ENCODE measurements around the gene GFOD1. TPM values are rescaled to one million over a fixed set of nuclear protein-coding genes. Genes with fewer than 3 reads are reported as not detected.

GFOD1 gene
- total and polyA plus RNA-seq, 2 donors (not counting 1 experiment from before 2014, with no cell fraction given): 10.5 to 25.3 TPM

DNA sequence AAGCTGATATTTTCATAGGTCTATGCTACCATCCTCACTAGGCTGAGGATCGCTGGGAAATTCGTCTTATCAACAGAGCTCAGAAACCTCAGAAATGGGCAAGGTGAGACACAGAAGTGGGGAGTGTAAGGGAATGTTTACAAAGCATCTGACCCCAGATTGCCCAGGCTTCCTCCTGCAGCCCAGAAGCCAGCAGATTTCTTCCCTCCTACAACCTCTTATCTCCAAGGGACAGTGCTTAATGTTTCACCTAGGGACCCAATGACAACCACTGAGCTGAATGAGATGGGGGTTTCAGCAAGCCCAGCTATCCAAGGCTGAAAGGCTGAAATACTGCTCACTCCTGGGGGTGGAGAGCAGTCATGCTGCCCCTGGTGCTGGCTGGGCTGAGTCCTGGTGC lies 106.6 kb downstream of the GFOD1 start:
- no peak for DNase-seq (ENCODE audit: low read depth in 2 of 2)
- Histone ChIP-seq H2AFZ (ENCODE audit: low read length) (no peak overlapping the region), H3K36me3 (ENCODE audit: control insufficient read depth, insufficient read depth, low read length) (no peaks in the 10 kb centered on the region), H3K9me3 (ENCODE audit: control insufficient read depth, insufficient read depth, low read depth, low read length) (no peaks in the 10 kb centered on the region), H3K4me1 (ENCODE audit: control insufficient read depth, extremely low read depth, insufficient read depth, low read length) (no peaks in the 10 kb centered on the region), H3K9ac (ENCODE audit: insufficient read depth, low read length) (no peak overlapping the region), H3K27me3 (ENCODE audit: control insufficient read depth, insufficient read depth, low read length) (no peaks in the 10 kb centered on the region), H3K4me3 (replicated peaks in 1 of 4; ENCODE audit: control extremely low read depth in 1 of 4, insufficient read depth in 1 of 4, low read depth in 3 of 4, low read length in 4 of 4) (no peak overlapping the region), H3K4me2 (ENCODE audit: extremely low read depth, insufficient read depth, low read length) (no peak overlapping the region), H3K27ac (ENCODE audit: insufficient read depth, low read length) (no peak overlapping the region), H4K20me1 (ENCODE audit: control insufficient read depth, extremely low read depth, insufficient read depth, low read length) (no peaks in the 10 kb centered on the region), H3K79me2 (ENCODE audit: control insufficient read depth, insufficient read depth, low read length) (no peaks in the 10 kb centered on the region)
- TF ChIP-seq, protein P1, sequence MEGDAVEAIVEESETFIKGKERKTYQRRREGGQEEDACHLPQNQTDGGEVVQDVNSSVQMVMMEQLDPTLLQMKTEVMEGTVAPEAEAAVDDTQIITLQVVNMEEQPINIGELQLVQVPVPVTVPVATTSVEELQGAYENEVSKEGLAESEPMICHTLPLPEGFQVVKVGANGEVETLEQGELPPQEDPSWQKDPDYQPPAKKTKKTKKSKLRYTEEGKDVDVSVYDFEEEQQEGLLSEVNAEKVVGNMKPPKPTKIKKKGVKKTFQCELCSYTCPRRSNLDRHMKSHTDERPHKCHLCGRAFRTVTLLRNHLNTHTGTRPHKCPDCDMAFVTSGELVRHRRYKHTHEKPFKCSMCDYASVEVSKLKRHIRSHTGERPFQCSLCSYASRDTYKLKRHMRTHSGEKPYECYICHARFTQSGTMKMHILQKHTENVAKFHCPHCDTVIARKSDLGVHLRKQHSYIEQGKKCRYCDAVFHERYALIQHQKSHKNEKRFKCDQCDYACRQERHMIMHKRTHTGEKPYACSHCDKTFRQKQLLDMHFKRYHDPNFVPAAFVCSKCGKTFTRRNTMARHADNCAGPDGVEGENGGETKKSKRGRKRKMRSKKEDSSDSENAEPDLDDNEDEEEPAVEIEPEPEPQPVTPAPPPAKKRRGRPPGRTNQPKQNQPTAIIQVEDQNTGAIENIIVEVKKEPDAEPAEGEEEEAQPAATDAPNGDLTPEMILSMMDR (conservative IDR thresholded peaks at IDR 0.05 in 1 of 2, IDR thresholded peaks at IDR 0.05 in 1 of 2; ENCODE audit: low read depth in 1 of 2, low read length in 2 of 2): no peak
- TF ChIP-seq EZH2 (IDR thresholded peaks at IDR 0.05; ENCODE audit: low read length, missing control alignments): no peak

DNA sequence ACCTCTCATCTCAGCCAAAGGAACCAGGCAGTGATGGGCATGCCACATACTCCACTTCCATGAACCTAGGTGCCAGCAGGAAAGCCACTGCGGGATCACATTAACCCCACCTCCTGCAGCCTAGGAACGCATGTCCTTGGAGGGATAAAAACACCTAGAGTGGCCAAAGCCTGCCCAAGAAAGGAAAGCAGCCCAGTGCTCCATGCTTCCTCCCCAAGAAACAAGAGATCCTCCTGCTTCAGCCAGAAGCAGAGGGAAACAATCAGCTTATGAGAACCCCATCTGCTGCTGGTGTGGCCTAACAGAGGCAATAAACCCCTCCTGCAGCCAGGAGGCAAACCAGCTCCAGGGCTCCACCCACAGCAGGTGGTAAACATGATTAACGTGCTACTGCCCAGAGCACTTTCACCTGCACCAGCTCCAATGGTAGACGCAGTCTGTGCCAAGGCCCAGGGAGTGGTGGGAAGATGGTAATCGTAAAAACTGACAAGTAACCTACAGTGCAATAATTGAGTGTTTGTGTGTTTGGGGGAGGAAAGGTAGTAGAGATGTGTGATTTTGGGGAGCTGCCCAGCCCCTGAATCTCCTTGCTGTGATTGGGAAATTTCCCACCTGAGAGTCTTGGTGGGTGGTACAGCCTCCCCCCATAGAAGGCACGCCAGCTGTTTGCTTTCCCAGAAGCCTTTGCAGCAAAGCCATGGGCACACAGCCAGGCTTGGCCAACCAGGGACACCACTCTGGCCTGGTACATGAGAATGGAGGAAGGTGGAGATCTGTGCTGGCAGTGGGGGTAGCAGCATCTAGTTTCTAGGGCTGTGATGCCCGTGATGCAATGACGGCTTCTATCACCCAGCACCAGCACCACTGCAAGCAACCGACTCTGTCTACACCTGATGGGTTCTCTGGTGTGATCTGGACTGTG lies 108.5 kb downstream of the GFOD1 start:
- no peaks in the 10 kb centered on the region for H3K9me3 ChIP-seq (ENCODE audit: control insufficient read depth, insufficient read depth, low read depth, low read length)
- no peak for TF ChIP-seq EZH2 (IDR thresholded peaks at IDR 0.05; ENCODE audit: low read length, missing control alignments)
- TF ChIP-seq, protein P1 (conservative IDR thresholded peaks at IDR 0.05 in 1 of 2, IDR thresholded peaks at IDR 0.05 in 1 of 2; ENCODE audit: low read depth in 1 of 2, low read length in 2 of 2): no peak
- H3K27ac ChIP-seq (ENCODE audit: insufficient read depth, low read length): no peak overlapping the region
- no peaks in the 10 kb centered on the region for H3K79me2 ChIP-seq (ENCODE audit: control insufficient read depth, insufficient read depth, low read length)
- no peak overlapping the region for H3K4me3 ChIP-seq (replicated peaks in 1 of 4; ENCODE audit: control extremely low read depth in 1 of 4, insufficient read depth in 1 of 4, low read depth in 3 of 4, low read length in 4 of 4)
- DNase-seq (ENCODE audit: low read depth in 2 of 2): no peak
- no peak overlapping the region for H2AFZ ChIP-seq (ENCODE audit: low read length)
- no peaks in the 10 kb centered on the region for H3K36me3 ChIP-seq (ENCODE audit: control insufficient read depth, insufficient read depth, low read length)
- no peaks in the 10 kb centered on the region for H3K4me1 ChIP-seq (ENCODE audit: control insufficient read depth, extremely low read depth, insufficient read depth, low read length)
- no peak overlapping the region for H3K4me2 ChIP-seq (ENCODE audit: extremely low read depth, insufficient read depth, low read length)
- H3K27me3 ChIP-seq (ENCODE audit: control insufficient read depth, insufficient read depth, low read length): no peaks in the 10 kb centered on the region
- no peak overlapping the region for H3K9ac ChIP-seq (ENCODE audit: insufficient read depth, low read length)
- H4K20me1 ChIP-seq (ENCODE audit: control insufficient read depth, extremely low read depth, insufficient read depth, low read length): no peaks in the 10 kb centered on the region

DNA sequence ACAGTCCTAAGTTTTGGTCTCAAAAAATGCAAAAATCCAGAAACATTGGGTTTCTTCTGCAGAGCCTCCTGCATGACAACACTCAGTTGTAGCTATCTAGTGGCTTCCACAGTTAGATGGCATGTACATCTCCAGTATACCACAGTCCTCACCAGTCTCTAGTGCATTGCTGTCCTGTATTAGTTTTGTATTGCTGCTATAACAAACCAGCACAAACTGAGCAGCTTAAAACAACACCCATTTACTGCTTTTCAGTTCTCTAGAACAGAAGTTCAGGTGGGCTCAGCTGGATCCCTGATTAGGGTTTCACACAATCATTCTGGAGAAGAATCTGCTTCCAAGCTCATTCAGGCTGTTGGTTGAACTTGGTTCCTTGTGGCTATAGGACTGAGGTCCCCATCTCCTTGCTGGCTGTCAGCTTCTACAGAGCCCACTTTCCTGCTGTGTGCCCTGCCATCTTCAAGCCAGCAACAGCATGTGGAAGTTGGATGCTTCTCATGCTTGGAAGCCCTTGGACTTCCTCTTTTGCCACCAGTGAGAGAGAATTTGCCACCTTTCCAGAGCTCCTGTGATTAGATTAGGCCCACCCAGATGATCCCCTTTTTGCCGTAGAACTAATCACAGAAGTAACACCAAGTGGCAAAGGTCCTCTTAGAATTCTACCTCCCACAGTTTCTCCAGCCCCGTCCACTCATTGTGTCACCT lies 110.2 kb downstream of the GFOD1 start:
- no peak for TF ChIP-seq EZH2 (IDR thresholded peaks at IDR 0.05; ENCODE audit: low read length, missing control alignments)
- TF ChIP-seq, protein P1 (conservative IDR thresholded peaks at IDR 0.05 in 1 of 2, IDR thresholded peaks at IDR 0.05 in 1 of 2; ENCODE audit: low read depth in 1 of 2, low read length in 2 of 2): no peak
- Histone ChIP-seq H4K20me1 (ENCODE audit: control insufficient read depth, extremely low read depth, insufficient read depth, low read length) (no peaks in the 10 kb centered on the region), H3K9me3 (ENCODE audit: control insufficient read depth, insufficient read depth, low read depth, low read length) (no peaks in the 10 kb centered on the region), H3K4me3 (replicated peaks in 1 of 4; ENCODE audit: control extremely low read depth in 1 of 4, insufficient read depth in 1 of 4, low read depth in 3 of 4, low read length in 4 of 4) (no peak overlapping the region), H3K27me3 (ENCODE audit: control insufficient read depth, insufficient read depth, low read length) (no peaks in the 10 kb centered on the region), H3K4me2 (ENCODE audit: extremely low read depth, insufficient read depth, low read length) (no peak overlapping the region), H3K4me1 (ENCODE audit: control insufficient read depth, extremely low read depth, insufficient read depth, low read length) (no peaks in the 10 kb centered on the region), H3K36me3 (ENCODE audit: control insufficient read depth, insufficient read depth, low read length) (no peaks in the 10 kb centered on the region), H2AFZ (ENCODE audit: low read length) (no peak overlapping the region), H3K9ac (ENCODE audit: insufficient read depth, low read length) (no peak overlapping the region), H3K79me2 (ENCODE audit: control insufficient read depth, insufficient read depth, low read length) (no peaks in the 10 kb centered on the region), H3K27ac (ENCODE audit: insufficient read depth, low read length) (no peak overlapping the region)
- DNase-seq (ENCODE audit: low read depth in 2 of 2): no peak

All from fibroblast of lung (primary cell).